Measurements from ENCODE around the gene GLCE. TPM values are rescaled to one million over a fixed set of nuclear protein-coding genes. Genes with fewer than 3 reads are reported as not detected.

GLCE gene
- total RNA-seq, 1 donor from 2014 or later, result 7.8 TPM

DNA sequence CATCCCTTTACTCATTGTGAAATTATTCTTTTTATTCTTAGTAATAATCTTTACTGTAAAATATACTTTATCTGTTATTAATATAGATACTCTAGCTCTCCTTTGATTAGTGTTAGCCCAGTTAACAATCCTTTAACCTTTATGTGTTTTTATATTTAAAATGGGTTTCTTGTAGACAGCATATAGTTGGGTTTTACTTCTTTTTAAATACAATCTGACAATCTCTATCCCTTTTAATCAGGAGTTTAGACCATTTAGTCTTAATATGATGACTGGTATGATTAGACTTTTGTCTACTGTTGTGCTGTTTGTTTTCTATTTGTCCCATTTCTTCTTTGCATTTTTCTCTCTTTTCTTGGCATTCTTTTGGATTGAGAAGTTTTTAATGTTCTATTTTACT lies 30.1 kb downstream of the GLCE start:
- Histone ChIP-seq H3K4me1 (peaks cover 42% of the 10 kb centered on the region), H3K9me3 (replicated peaks) (peaks cover 21% of the 10 kb centered on the region), H3K36me3 (no peaks in the 10 kb centered on the region), H3K27ac (replicated peaks) (no peak overlapping the region), H3K4me3 (no peak overlapping the region), H3K27me3 (ENCODE audit: low read depth) (no peaks in the 10 kb centered on the region)
- no peak for DNase-seq
- intact Hi-C loops (cut with micrococcal nuclease), result no loop called here
- TF ChIP-seq, protein P1, sequence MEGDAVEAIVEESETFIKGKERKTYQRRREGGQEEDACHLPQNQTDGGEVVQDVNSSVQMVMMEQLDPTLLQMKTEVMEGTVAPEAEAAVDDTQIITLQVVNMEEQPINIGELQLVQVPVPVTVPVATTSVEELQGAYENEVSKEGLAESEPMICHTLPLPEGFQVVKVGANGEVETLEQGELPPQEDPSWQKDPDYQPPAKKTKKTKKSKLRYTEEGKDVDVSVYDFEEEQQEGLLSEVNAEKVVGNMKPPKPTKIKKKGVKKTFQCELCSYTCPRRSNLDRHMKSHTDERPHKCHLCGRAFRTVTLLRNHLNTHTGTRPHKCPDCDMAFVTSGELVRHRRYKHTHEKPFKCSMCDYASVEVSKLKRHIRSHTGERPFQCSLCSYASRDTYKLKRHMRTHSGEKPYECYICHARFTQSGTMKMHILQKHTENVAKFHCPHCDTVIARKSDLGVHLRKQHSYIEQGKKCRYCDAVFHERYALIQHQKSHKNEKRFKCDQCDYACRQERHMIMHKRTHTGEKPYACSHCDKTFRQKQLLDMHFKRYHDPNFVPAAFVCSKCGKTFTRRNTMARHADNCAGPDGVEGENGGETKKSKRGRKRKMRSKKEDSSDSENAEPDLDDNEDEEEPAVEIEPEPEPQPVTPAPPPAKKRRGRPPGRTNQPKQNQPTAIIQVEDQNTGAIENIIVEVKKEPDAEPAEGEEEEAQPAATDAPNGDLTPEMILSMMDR (IDR thresholded peaks at IDR 0.05; ENCODE audit: borderline replicate concordance), result no peak

DNA sequence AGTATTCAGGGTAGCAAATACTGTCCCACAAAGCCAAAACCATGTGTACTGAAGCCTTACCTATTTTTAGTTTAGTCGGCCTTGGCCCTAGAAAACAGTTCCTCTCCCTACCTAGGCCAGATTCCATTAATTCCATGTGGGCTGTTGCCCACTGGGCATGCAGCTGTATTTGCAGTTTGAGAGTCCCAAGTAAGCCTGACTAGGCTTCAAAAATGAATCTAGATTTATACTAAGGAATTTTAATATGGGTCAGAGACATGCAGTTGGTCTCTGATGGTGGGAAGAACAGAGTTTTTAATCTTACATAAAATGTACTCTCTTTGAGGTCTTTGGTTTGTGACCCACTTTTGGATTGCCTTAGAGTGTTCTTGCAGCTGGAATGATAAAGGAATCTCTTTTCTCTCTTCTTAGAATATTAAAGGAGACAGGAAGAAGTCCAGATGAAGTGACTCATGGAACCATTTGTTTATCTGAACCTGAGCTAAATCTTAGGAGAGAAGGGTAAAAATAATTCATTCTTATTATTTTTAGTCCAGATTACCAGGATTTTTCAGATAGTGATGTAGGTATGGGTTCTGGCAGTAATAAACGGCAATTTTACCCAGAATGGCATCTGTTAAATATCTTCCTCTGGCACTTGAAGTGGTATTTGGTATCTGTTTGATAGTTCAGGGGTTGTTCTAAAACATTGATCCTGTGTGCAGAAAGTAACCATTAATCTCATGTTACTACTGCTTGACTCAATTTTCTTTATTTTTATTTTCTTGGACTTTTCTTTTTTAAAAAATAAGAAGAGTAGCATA lies 33.8 kb downstream of the GLCE start:
- no peak for DNase-seq
- H3K27ac ChIP-seq (replicated peaks), result peak overlapping the region; percentile 68
- TF ChIP-seq, protein P1 (IDR thresholded peaks at IDR 0.05; ENCODE audit: borderline replicate concordance), result no peak
- peaks cover 18% of the 10 kb centered on the region for H3K9me3 ChIP-seq (replicated peaks)
- peaks cover 9% of the 10 kb centered on the region for H3K36me3 ChIP-seq
- H3K4me3 ChIP-seq, result no peak overlapping the region
- intact Hi-C loops (cut with micrococcal nuclease), result no loop called here
- H3K27me3 ChIP-seq (ENCODE audit: low read depth), result no peaks in the 10 kb centered on the region
- H3K4me1 ChIP-seq, result peaks cover 48% of the 10 kb centered on the region

DNA sequence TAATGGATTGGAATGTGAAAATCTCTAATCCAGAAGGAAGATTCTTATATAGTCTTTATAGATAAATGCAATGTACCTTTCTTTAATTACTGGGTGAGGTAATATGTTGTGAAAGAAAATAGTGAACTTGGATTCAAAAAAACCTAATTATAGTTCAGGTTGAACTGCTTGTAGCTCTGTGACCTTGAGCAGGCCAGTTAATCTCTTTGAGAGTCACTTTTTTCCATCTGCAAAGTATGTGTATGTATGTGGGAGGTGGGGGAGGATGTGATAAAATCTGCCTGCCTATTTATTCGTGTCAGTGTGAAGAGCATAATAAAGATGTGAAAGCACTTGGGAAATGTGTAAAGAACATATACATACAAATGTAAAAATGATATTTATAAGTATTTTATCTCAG lies 34.4 kb downstream of the GLCE start:
- Histone ChIP-seq H3K36me3 (peaks cover 9% of the 10 kb centered on the region), H3K4me1 (peaks cover 48% of the 10 kb centered on the region), H3K27ac (replicated peaks) (peak overlapping the region; percentile 68), H3K4me3 (no peak overlapping the region), H3K27me3 (ENCODE audit: low read depth) (no peaks in the 10 kb centered on the region), H3K9me3 (replicated peaks) (peaks cover 13% of the 10 kb centered on the region)
- intact Hi-C loops (cut with micrococcal nuclease), result no loop called here
- DNase-seq, result no peak
- TF ChIP-seq, protein P1 (IDR thresholded peaks at IDR 0.05; ENCODE audit: borderline replicate concordance), result no peak

DNA sequence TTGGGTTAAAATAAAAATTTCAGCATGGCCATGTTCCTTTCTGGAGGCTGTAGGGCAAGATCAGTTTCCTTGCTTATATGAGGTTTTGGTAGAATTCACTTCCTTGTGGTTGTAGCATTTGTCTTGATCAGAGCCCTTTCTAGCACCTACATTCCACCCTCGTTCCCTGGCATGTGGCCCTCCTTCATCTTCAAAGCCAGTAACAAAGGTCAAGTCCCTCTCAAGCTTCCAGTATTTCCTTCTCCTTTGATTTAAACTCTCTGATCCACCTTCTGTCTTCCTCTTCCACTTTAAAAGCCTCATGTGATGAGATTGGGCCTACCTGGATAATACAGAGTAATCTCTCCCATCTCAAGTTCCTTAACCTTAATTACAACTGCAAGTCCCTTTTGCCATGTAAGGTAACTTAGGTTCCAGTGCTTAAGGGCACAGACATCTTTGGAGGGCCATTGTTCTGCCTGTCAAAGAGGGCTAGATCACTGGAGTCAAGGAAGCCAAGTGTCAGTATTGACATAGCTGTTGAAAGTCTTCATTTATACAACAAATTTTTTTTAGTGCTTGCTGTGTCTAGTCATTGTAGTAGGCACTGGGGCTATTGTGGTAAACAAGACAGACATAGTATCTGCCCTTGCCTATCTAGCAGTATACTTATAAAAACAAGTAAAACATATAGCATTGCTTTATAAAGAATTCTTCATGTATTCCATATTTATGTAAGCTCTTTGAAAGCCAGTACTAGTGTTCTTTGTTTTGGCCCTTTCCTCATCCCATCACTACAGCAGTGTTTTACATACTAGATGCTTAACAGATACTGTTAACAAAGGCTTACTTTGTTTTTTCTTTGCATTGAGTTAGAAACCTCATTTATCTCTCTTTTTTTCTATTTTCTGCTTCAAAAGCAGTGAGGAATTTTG lies 40.7 kb downstream of the GLCE start:
- H3K27ac ChIP-seq (replicated peaks), result no peak overlapping the region
- intact Hi-C loops (cut with micrococcal nuclease), result no loop called here
- peaks cover 10% of the 10 kb centered on the region for H3K4me1 ChIP-seq
- no peaks in the 10 kb centered on the region for H3K27me3 ChIP-seq (ENCODE audit: low read depth)
- no peak for DNase-seq
- H3K4me3 ChIP-seq, result no peak overlapping the region
- H3K9me3 ChIP-seq (replicated peaks), result no peaks in the 10 kb centered on the region
- peaks cover 9% of the 10 kb centered on the region for H3K36me3 ChIP-seq
- TF ChIP-seq, protein P1 (IDR thresholded peaks at IDR 0.05; ENCODE audit: borderline replicate concordance), result no peak

DNA sequence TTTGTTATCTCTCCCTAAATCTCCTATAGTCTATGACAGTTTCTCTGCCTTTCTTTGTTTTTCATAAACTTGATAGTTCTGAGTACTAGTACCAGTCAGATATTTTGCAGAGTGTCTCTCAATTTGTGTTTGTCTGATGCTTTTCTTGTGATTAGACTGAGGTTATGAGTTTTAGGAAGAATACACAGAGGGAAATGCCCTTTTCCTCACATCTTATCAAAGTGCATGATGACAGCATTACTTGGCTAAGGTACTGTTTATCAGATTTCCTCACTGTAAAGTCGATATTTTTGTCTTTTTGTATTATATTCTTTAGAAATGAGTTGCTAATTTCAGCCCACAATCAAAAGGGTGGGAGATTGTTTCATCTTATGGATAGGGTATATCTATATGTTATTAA lies 45.6 kb downstream of the GLCE start:
- H3K9me3 ChIP-seq (replicated peaks), result no peaks in the 10 kb centered on the region
- no peak overlapping the region for H3K4me3 ChIP-seq
- no peaks in the 10 kb centered on the region for H3K27me3 ChIP-seq (ENCODE audit: low read depth)
- no peaks in the 10 kb centered on the region for H3K36me3 ChIP-seq
- peaks cover 12% of the 10 kb centered on the region for H3K4me1 ChIP-seq
- no peak for DNase-seq
- TF ChIP-seq, protein P1 (IDR thresholded peaks at IDR 0.05; ENCODE audit: borderline replicate concordance), result no peak
- no peak overlapping the region for H3K27ac ChIP-seq (replicated peaks)
- intact Hi-C loops (cut with micrococcal nuclease), result no loop called here
